GM15510 (cell line): ENCODE measurements around the gene SMS.

Source experiments
- POLR2A ChIP-seq: IDR thresholded peaks from 3 replicates; pipeline ENCODE4 v1.6.1; 2011; ENCODE audit warnings: borderline replicate concordance; ENCODE audit not compliant: insufficient read length; ENCODE audit errors: extremely low read depth

Gene SMS

GRCh38 chrX:21940356-21940829 is at the start of gene SMS:
Gene SMS (plus strand): TSS chrX:21940709. CDS start chrX:21940825, 116 bp downstream.
- peak; percentile 62 for TF ChIP-seq POLR2A

DNA sequence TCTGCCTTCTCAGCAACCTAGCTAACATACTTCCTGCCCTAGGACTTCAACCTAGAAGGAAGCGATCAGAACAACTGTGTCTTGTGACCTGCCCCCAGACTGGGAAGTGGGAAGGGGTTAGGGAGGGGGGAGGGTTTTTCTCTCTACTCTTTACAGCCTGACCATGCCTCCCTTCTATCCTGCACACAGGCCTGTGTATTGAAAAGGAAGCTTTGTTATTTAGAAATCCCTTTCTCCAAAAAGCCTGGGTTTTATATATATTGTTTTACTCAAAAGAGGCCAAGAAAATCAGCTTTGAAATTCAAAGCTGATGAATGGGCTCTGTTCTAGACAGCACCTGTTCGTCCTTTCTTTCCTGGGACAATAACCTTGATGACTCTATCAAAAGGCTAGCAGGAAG is 35.2 kb upstream of the SMS start:
- no peak for TF ChIP-seq POLR2A

DNA sequence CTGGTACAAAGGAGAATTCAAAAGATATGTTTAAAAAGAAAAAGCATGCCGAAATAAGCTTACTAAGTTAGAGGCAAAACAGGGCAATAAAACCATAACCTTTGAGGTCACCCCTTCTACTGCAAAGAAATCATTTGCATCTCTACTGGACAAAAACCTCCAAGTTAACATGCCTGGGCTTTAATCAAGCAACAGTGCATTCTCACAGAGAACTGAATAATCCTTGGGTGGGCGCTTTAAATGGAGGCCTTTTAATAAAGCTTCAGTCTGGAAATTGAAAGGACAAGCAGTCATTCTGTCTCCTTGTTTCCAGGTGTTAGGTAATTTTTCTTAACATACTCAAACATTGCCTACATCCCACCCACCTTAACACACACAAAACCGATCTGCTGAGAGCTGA is 34.6 kb upstream of the SMS start:
- TF ChIP-seq POLR2A = no peak

GRCh38 chrX:21907260-21907659 is 33.2 kb upstream of the SMS start:
- TF ChIP-seq POLR2A = no peak

- TF ChIP-seq POLR2A = no peak
These were observed 29.0 kb upstream of the SMS start for GRCh38 chrX:21911481-21911880.

GRCh38 chrX:21912220-21912619 is 28.3 kb upstream of the SMS start:
- TF ChIP-seq POLR2A = no peak

GRCh38 chrX:21912989-21913388 is 27.5 kb upstream of the SMS start:
- no peak for TF ChIP-seq POLR2A

GRCh38 chrX:21926116-21926515 is 14.4 kb upstream of the SMS start:
- no peak for TF ChIP-seq POLR2A

- no peak for TF ChIP-seq POLR2A
These were observed 13.8 kb upstream of the SMS start for GRCh38 chrX:21926527-21927278.

- TF ChIP-seq POLR2A = no peak
These were observed 11.3 kb upstream of the SMS start for GRCh38 chrX:21929209-21929608.

DNA sequence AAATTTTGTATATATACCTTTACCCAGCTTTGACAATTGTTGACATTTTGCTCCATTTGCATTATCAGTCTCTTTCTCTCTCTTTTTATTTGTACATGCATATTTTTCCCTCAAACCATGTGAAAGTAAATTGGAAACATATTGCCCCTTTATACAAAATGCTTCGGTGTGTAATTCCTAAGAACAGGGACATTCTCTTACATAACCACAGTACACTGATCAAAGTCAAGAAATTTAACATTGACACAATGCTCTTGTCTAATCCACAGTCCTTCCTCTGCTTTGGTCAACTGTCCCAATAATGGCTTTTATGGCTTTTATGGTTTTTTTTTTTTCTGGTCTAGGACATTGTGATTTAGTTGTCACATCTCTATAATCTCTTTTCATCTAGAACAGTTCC is 9.5 kb upstream of the SMS start:
- no peak for TF ChIP-seq POLR2A

DNA sequence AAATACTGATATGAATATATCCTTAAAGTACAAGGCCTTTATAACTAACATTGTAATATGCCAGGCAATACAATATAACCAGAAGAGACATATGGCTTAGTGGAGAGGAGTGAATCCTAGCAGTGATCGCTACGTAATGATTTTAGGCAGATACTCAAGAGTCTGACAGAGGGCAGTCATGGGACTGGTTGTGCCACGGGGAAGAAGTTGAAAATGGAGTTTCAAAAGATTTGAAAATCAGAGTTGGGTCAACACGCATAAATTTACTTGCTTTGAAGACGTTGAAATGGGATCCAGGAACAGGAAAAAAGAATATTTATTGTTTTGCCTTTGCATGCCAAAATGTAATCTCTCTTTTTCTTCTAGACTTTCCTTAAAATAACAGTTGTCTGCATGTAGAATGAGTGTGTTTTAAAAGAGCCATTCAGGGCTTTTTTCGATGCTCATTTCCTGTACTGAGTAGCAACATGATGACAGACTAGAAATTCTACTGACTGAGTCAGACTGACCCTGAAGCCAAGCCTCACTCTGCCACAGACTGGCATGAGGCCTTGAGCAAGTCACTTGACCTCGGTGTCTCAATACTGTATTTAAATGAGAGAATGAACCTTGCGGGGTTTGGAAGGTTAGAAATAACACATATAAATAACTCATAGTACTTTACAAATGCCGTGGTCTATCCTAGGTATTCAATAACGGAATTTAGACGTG is 8.1 kb upstream of the SMS start:
- TF ChIP-seq POLR2A = no peak

- TF ChIP-seq POLR2A = no peak
These were observed 7.4 kb upstream of the SMS start for GRCh38 chrX:21933077-21933476.

DNA sequence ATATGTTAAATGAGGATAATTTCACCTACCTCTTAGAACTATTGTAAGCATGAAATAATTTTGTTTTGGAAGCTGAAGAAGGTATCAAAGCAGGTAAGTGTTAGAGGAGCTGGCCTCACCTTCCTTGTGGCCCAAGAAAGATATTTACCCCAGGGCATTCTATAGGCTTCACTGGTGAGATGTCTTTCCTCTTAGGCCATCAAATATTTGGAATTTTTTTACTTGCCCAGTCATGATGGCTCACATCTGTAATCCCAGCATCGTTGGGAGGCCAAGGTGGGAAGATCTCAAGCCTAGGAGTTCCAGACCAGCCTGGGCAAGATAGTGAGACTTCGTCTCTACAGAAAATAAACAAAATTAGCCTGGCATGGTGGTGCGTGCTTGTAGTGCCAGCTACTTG is 6.1 kb upstream of the SMS start:
- TF ChIP-seq POLR2A = no peak

DNA sequence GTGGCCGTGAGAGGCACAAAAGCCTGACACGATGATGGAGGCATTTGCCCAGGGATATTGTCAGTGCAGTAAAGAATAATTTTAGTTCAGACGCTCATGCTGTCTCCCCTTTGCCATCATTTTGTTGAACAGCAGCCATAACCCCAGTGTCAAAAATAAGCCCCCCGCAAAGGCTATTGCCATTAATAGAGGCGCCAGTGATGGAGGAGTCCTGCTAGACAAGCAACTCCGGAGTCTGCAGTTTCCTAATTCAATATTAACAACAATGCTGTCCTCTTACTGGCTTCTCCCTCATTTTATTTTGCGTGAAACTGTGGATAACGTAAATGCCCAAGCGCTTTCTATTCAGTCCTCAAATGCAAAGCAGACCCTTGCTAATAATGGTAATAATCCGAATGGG is 603 bp upstream of the SMS start:
- no peak for TF ChIP-seq POLR2A
